ENCODE data around the gene POR.
"Not testable (repeated sequence)": the region's sequence is repeated elsewhere in the genome, so short reads cannot be mapped to it uniquely, and the experiment has no call there.

Gene POR

GRCh38 chr7:75914655-75915415 lies at the start of gene POR:
TSS of gene POR (plus strand) at chr7:75915155. CDS start at chr7:75954002, 38,847 bp downstream.
- DNase-seq (ENCODE audit: low read depth in 3 of 3): peak; percentile 95 to 97 (median 95)

DNA sequence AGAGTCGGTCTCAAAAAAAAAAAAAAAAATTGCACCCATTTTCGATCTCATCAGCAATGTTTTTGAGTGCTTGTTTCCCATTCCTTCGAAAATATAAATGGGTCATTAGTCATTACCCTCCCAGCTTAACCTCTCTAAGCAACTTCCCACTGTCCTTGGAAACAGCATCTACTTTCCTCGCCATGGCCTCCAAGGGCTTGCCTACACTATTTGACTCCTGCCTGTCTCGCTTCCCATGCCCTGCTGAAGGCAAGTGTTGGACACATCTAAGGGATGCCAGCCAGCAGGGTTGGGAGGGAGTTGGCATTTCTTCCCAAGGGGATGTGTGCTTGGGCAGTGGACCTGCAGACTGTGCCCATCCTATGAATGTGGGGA lies 48.9 kb upstream of the POR start:
- no peak for DNase-seq (ENCODE audit: low read depth in 3 of 3)

GRCh38 chr7:75866489-75867389 lies 48.2 kb upstream of the POR start:
- DNase-seq (ENCODE audit: low read depth in 3 of 3): no peak

DNA sequence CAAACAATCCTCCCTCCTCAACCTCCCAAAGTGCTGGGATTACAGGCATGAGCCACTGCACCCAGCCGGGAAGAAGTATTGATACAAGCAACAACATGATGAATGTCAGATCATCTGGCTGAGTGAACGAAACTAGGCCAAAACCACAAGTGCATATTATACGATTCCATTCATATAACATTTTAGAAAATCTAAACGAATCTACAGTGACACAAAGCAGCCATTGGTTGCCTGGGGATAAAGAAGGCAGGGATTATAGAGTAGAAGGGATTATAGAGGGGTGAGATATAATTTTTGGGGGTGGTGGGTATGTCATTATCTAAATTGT lies 47.6 kb upstream of the POR start:
- no peak for DNase-seq (ENCODE audit: low read depth in 3 of 3)

- DNase-seq (ENCODE audit: low read depth in 3 of 3): no peak
These were observed 46.8 kb upstream of the POR start for GRCh38 chr7:75868153-75868552.

DNA sequence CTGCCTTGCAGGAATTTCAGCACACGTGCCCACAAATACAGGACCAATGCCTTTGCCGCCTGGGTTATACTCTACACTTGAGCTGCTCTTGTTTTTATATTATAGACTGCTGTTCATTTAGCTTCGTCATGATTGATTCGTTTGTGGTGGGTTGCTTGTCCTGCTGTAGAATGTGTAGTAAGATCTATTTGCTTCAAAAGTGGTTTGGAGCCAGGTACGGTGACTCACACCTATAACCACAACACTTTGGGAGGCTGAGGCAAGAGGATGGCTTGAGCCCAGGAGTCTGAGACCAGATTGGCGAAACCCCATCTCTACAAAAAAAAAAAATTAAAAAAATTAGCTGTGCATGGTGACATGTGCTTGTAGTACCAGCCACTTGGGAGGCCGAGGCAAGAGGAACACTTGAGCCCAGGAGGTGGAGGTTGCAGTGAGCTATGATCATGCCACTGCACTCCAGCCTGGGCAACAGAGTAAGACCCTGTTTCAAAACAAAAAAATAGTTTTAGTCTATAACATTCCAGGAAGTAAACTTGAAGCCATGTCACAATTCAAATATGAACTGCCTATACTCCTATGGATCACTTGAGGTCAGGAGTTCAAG lies 45.1 kb upstream of the POR start:
- no peak for DNase-seq (ENCODE audit: low read depth in 3 of 3)

GRCh38 chr7:75870557-75871161 lies 44.3 kb upstream of the POR start:
- DNase-seq (ENCODE audit: low read depth in 3 of 3): no peak

GRCh38 chr7:75872073-75872782 lies 42.7 kb upstream of the POR start:
- no peak for DNase-seq (ENCODE audit: low read depth in 3 of 3)

GRCh38 chr7:75874180-75874579 lies 40.8 kb upstream of the POR start:
- DNase-seq (ENCODE audit: low read depth in 3 of 3): not testable (repeated sequence)

DNA sequence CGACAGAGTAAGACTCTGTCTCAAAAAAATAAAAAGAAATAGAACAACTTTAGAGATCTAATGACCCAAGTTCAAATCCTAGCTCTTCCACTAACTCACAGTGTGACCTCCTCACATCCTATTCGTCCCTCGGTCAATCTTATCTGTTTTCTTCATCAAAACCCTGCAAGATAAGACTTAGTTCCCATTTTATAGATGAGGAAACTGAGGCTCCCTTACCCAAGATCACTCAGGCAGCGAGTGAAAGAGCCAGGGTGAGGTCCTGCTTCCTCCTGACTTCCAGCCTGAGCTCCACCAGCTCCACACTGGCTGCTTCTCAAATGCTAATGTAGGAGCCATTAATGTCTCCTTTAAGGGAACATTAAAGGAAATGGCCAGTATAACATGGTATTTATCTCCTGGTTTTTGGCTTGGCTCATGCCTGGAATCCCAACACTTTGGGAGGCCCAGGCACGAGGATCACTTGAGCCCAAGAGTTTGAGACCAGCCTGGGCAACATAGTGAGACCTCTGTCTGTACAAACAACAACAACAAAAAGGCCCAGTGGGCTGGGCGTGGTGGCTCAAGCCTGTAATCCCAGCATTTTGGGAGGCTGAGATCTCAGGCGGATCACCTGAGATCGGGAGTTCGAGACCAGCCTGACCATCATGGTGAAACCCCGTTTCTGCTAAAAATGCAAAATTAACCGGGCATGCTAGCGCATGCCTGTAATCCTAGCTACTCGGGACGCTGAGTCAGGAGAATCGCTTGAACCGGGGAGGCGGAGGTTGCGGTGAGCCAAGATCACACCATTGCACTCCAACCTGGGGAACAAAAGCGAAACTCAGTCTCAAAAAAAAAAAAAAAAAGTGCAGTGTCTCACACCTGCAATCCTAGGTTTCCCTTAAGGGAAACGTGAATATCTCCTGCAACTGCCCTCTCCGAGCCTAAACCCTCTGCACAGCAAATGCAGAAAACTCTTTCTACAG lies 39.6 kb upstream of the POR start:
- DNase-seq (ENCODE audit: low read depth in 3 of 3): no peak

DNA sequence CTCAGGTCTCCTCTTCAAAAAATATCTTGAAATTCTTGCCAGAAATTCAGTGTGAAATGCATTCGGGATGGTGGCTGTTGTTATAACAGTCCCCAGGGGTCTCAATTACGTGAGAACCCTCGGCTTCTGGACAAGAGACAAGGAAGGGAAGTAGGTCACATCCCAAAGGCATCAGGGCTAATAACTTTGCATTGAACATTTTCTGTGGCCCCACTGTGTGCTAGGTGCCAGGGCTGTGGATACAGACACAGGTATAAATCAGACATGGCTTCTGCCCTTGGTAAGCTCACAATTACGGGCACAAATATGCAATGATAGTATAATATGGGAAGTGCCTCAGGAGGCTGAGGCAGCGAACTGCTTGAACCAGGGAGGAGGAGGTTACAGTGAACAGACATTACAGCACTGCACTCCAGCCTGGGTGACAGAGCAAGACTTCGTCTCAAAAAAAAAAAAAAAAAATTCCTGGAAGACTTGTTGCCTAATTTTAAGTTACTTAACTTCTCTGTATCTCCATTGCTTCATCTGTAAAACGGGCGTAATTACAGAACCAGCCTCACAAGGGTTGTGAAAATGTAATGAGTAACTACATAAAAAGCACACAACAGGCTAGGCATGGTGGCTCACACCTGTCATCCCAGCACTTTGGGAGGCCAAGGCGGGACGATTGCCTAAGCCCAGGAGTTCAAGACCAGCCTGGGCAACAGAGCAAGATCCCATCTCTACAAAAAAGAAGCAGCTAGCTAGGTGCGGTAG lies 38.7 kb upstream of the POR start:
- DNase-seq (ENCODE audit: low read depth in 3 of 3): no peak

DNA sequence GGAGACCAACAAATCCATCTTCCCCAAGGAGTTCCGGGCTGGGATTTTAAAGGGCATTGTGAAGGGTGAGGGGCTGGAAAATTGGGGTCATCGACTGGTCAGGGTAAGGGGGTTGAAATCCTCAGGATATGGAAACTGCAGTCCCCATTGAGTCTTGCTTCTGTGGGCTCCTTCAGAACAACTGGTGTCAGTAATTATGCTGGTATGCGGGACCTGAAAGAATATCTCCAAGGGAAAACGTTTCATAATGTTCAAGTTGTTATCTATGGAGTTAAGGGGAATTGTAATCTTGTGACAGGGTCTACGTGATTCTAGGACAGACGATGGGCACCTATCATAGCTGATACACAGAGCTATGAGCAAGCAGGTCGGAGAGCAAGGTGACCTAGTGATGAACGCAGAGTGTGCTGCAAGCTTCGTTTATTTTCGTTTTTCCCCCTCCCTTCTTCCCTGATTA lies 36.6 kb upstream of the POR start:
- DNase-seq (ENCODE audit: low read depth in 3 of 3): no peak

DNA sequence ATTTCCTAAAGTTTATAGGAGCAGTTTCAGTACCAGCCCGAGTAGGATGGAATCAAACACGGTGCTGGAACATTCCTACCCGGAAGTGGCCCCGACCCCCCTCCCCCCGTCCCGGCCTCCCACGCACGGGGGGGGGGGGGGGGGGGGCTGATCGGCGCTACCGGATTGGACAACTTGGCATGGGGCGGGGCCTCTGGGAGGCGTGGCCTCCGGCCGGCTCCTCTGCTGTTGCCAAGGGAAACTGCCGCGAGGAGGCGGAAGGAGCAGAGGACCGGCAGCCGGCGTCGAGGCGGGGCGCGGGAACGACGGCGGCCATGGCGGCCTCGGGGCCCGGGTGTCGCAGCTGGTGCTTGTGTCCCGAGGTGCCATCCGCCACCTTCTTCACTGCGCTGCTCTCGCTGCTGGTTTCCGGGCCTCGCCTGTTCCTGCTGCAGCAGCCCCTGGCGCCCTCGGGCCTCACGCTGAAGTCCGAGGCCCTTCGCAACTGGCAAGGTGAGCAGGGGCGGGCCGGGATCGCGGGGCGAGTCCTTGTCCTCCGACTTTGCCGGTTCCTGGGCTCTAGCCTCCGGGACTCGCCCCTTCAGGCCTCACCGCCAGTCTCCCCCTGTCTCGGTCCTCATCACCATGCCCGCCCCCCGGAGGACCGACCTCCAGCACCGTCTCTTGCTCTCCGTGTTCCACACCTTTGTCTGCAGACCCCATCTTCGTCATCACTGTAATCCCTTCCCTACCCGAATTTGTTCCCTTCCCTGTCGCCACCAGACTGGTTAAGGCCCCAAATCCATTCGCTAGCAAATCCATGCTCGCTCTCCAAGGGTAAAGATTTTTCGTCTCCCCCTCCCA lies 36.0 kb upstream of the POR start, which contains the start of gene RHBDD2:
TSS of gene RHBDD2 (plus strand) at position 266 of the 843 bp plus-strand sequence. CDS start at position 315, 49 bp downstream.
- peak; percentile 95 to 96 (median 96) for DNase-seq (ENCODE audit: low read depth in 3 of 3)

- no peak for DNase-seq (ENCODE audit: low read depth in 3 of 3)
These were observed 35.2 kb upstream of the POR start for GRCh38 chr7:75879771-75880184.

DNA sequence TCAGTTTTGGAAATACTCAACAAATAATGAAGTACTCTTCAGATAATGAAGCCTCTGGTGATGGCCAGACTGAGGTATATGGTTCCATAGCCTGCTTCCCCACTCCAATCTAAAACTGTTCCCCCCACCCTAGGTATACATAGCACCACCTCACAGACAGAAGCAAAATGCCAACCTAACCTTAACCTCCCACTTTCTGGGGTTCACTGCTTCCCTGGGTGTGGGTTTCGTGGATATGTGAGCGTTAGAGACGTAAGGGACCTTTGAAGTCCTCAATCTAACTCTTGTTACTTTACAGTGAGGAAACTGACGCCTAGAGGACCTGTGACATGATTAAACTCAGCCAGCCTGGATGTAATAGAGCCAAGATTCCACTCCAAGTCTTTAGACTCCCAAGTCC lies 34.7 kb upstream of the POR start:
- DNase-seq (ENCODE audit: low read depth in 3 of 3): no peak

DNA sequence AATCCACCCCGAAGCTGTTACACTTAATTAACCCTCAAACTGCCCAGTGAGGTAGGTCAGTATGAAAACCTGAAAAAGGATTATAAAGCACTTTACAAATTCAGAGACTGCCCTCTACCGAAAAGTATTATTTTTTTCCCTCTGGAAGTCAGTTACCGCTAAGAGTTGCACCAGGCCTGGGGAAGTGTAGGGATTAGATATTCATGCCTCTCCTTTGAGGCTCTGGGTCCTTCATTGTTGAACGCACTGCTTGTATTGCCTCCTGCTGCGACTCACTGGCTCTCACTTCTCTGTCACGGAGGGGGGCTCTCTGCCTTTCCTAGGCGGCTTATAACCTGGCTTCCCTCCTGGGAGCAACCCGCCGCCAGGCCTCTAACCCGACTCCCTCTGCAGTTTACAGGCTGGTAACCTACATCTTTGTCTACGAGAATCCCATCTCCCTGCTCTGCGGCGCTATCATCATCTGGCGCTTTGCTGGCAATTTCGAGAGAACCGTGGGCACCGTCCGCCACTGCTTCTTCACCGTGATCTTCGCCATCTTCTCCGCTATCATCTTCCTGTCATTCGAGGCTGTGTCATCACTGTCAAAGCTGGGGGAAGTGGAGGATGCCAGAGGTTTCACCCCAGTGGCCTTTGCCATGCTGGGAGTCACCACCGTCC lies 33.4 kb upstream of the POR start:
- DNase-seq (ENCODE audit: low read depth in 3 of 3): no peak

GRCh38 chr7:75883265-75883824 lies 31.6 kb upstream of the POR start:
- not testable (repeated sequence) for DNase-seq (ENCODE audit: low read depth in 3 of 3)

GRCh38 chr7:75884476-75884875 lies 30.5 kb upstream of the POR start:
- no peak for DNase-seq (ENCODE audit: low read depth in 3 of 3)
